A673 (cell line): ENCODE results near the gene TNS3. TPM values are rescaled to one million over a fixed set of nuclear protein-coding genes. Genes with fewer than 3 reads are reported as not detected.

Experiments used
- BruUV-seq: library from RNA; stranded (reverse); fragments of 400-500 nt; replicated peaks from 2 replicates; lab custom pipeline; 2021; lab: Mats Ljungman, UMichigan
- CTCF ChIA-PET: fragments of 300-600 bp; sonication (Branson Sonifier 250); formaldehyde crosslinking; loops from one replicate; lab custom pipeline; 2022; ENCODE audit warnings: antibody characterized with exemption; lab: Charles Lee
- POLR2A ChIA-PET: fragments of 300-600 bp; sonication (Branson Sonifier 250); formaldehyde crosslinking; loops from one replicate; lab custom pipeline; 2022; ENCODE audit warnings: antibody characterized with exemption; ENCODE audit not compliant: low non-redundant PET; lab: Charles Lee
- DNase-seq: peaks from one replicate; pipeline ENCODE4 v3.0.0-alpha.2; 2015; ENCODE audit warnings: low spot score
- H3K27ac ChIP-seq: fragments of 200-600 bp; sonication (generic); 2 replicates; pipeline ENCODE4 v1.5.1; 2016; ENCODE audit warnings: mixed run types, low read depth, mild to moderate bottlenecking, mixed read lengths, antibody characterized with exemption, low read length; ENCODE audit not compliant: poor library complexity, severe bottlenecking
- H3K27me3 ChIP-seq: fragments of 200-600 bp; sonication (generic); replicated peaks from 2 replicates; pipeline ENCODE4 v1.6.1; 2017; ENCODE audit warnings: mixed run types, low read depth, mild to moderate bottlenecking, mixed read lengths, antibody characterized with exemption, low read length; ENCODE audit not compliant: insufficient read depth, poor library complexity
- H3K36me3 ChIP-seq: fragments of 200-600 bp; sonication (generic); 2 replicates; pipeline ENCODE4 v1.6.1; 2016; ENCODE audit warnings: mixed run types, mild to moderate bottlenecking, mixed read lengths, antibody characterized with exemption, low read length; ENCODE audit not compliant: insufficient read depth, poor library complexity, severe bottlenecking
- H3K4me1 ChIP-seq: fragments of 200-600 bp; sonication (generic); 2 replicates; pipeline ENCODE4 v1.6.1; 2017; ENCODE audit warnings: mixed run types, mild to moderate bottlenecking, mixed read lengths, antibody characterized with exemption, low read length; ENCODE audit not compliant: insufficient read depth, poor library complexity, severe bottlenecking
- H3K4me3 ChIP-seq: fragments of 200-600 bp; sonication (generic); 2 replicates; pipeline ENCODE4 v1.5.1; 2016; ENCODE audit warnings: low read depth, mixed run types, mild to moderate bottlenecking, mixed read lengths, low read length; ENCODE audit not compliant: poor library complexity, severe bottlenecking
- H3K9me3 ChIP-seq: fragments of 200-600 bp; sonication (generic); 2 replicates; pipeline ENCODE4 v1.6.1; 2016; ENCODE audit warnings: mixed run types, low read depth, mild to moderate bottlenecking, mixed read lengths, antibody characterized with exemption, low read length; ENCODE audit not compliant: poor library complexity, severe bottlenecking
- CTCF ChIP-seq: fragments of 300-800, 200-600 bp; sonication (generic); conservative IDR thresholded peaks from 2 replicates; pipeline ENCODE4 v1.5.1; 2017; ENCODE audit warnings: low read depth, mild to moderate bottlenecking, antibody characterized with exemption, low read length, moderate library complexity, mixed read lengths
- EZH2 ChIP-seq: fragments of 200-600 bp; sonication (generic); IDR thresholded peaks from 2 replicates; pipeline ENCODE4 v1.6.1; 2017; ENCODE audit warnings: borderline replicate concordance, low read depth, mild to moderate bottlenecking, mixed read lengths, antibody characterized with exemption, low read length; ENCODE audit not compliant: poor library complexity, severe bottlenecking
- intact Hi-C: fragments of 100-400 bp; cut with micrococcal nuclease; formaldehyde crosslinking; loops from one replicate; pipeline ENCODE4 v1.10.0; 2022; ENCODE audit not compliant: unreplicated experiment
- total RNA-seq: library from RNA; stranded (reverse); gene quantifications from 2 replicates; pipeline ENCODE4 v1.2.3, GENCODE V29; 2021

TNS3 gene
- total RNA-seq, 1 experiment from 2014 or later, result not detected

- Histone ChIP-seq H3K27me3 (peaks cover 8% of the 10 kb centered on the region), H3K36me3 (no peaks in the 10 kb centered on the region), H3K4me3 (no peak overlapping the region), H3K27ac (no peak overlapping the region), H3K4me1 (no peaks in the 10 kb centered on the region), H3K9me3 (no peaks in the 10 kb centered on the region)
- DNase-seq, result no peak
- no TSS peak for BruUV-seq
- ChIA-PET CTCF (no interaction called here), POLR2A (no interaction called here)
- intact Hi-C loops, result no loop called here
- TF ChIP-seq CTCF (no peak), EZH2 (no peak)
Measured at GRCh38 chr7:47293884-47294555, 287.9 kb downstream of the TNS3 start.

GRCh38 chr7:47292832-47293309, 289.0 kb downstream of the TNS3 start:
- no peak for TF ChIP-seq EZH2
- no peak for TF ChIP-seq CTCF
- H3K4me3 ChIP-seq, result no peak overlapping the region
- DNase-seq, result no peak
- H3K27ac ChIP-seq, result no peak overlapping the region
- no peaks in the 10 kb centered on the region for H3K36me3 ChIP-seq
- H3K27me3 ChIP-seq, result peaks cover 8% of the 10 kb centered on the region
- ChIA-PET POLR2A (no interaction called here), CTCF (no interaction called here)
- intact Hi-C loops, result no loop called here
- H3K9me3 ChIP-seq, result no peaks in the 10 kb centered on the region
- H3K4me1 ChIP-seq, result no peaks in the 10 kb centered on the region
- no TSS peak for BruUV-seq

- peaks cover 15% of the 10 kb centered on the region for H3K27me3 ChIP-seq
- H3K27ac ChIP-seq, result no peak overlapping the region
- DNase-seq, result no peak
- ChIA-PET POLR2A (no interaction called here), CTCF (no interaction called here)
- no peaks in the 10 kb centered on the region for H3K4me1 ChIP-seq
- intact Hi-C loops, result no loop called here
- no peaks in the 10 kb centered on the region for H3K9me3 ChIP-seq
- no peaks in the 10 kb centered on the region for H3K36me3 ChIP-seq
- H3K4me3 ChIP-seq, result no peak overlapping the region
- BruUV-seq, result no TSS peak
- TF ChIP-seq EZH2 (no peak), CTCF (no peak)
Measured at GRCh38 chr7:47291461-47292081, 290.3 kb downstream of the TNS3 start.
